Measurements from ENCODE around the gene ARHGAP11B.
"Not testable (repeated sequence)": the region's sequence is repeated elsewhere in the genome, so short reads cannot be mapped to it uniquely, and the experiment has no call there.

Gene ARHGAP11B

DNA sequence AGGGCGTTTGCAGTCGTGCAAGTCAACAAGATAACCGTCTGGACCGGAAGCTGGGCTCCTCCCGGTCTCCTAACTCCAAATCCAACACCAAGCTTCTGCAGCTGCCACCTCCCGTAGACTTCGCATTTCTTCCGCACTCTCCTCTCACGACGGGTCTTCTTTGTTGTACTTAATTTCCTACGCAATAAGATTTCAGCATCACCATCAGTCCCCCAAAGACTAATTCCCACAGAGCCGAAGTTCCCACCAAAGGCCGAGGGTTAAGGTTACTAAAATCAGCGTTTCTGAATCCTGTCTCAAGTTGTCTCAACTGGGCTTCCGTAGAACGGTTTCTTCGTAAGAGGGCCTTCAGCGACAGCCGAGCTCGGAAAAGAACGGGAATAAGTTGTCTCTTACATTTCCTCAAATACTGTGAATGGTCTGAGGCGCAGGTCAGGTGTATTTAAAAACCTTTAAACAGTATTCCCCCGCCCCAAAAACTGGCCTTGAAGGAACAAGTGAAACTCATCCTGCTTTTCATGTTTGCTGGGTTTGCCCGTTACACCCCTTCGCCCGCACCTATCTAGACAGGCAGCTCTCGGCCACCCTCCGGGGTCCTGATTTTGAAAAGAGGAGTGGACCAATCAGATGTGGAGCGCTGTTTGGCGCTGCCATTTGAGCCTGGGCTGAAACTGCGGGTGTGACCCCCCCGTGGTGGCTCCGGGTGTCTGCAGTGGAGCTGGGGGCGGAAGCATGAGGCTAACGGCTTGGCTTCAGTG lies at the start of gene ARHGAP11B:
TSS of gene ARHGAP11B (plus strand) at position 693 of the 758 bp plus-strand sequence.
- FAIRE-seq: peak; percentile 93

GRCh38 chr15:30579394-30579970 lies 46.4 kb upstream of the ARHGAP11B start:
- FAIRE-seq: not testable (repeated sequence)

- not testable (repeated sequence) for FAIRE-seq
Observed at GRCh38 chr15:30580716-30581115, 45.2 kb upstream of the ARHGAP11B start.

DNA sequence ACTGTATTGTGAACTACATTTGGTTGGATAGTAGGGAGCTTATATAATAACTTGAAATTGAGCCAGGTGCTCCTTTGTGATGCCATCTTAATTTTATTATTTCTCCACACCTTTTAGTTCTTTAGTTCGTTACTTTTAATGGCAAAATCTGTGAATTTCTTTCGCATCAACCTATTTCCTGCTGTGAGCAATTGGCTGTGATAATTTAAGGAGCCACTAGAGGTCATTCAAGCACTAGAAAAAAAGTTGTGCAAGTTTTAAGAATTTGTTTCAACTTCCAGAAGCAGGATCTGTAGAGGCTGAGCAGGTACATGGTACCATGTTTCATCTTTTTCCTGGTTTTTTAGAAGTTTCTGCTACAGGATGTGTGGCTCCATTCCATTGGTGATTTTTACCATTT lies 27.0 kb upstream of the ARHGAP11B start:
- not testable (repeated sequence) for FAIRE-seq

GRCh38 chr15:30603796-30604195 lies 22.1 kb upstream of the ARHGAP11B start, which contains the start of gene GOLGA8H:
Gene GOLGA8H, plus strand, starts transcription at chr15:30604028. Its CDS starts 98 bp downstream, at chr15:30604126.
- not testable (repeated sequence) for FAIRE-seq

DNA sequence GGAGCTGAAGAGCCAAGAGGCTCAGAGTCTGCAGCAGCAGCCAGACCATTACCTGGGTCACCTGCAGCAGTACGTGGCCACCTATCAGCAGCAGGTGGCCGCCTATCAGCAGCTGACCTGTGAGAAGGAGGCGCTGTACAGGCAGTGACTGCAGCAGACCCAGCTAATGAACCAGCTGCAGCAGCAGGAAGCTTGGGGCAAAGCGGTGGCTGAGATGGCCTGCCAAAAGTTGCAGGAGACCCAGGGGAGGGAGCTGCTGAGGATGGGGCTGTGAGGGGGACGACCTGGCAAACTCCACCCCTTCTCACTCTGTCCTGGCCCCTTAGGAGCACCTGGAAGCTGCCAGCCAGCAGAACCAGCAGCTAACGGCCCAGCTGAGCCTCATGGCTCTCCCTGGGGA lies 13.7 kb upstream of the ARHGAP11B start:
- FAIRE-seq: not testable (repeated sequence)

- peak; percentile 94 for FAIRE-seq
Observed at GRCh38 chr15:30621342-30621741, 4.6 kb upstream of the ARHGAP11B start.

- not testable (repeated sequence) for FAIRE-seq
Observed at GRCh38 chr15:30626194-30626565, 252 bp downstream of the ARHGAP11B start.

DNA sequence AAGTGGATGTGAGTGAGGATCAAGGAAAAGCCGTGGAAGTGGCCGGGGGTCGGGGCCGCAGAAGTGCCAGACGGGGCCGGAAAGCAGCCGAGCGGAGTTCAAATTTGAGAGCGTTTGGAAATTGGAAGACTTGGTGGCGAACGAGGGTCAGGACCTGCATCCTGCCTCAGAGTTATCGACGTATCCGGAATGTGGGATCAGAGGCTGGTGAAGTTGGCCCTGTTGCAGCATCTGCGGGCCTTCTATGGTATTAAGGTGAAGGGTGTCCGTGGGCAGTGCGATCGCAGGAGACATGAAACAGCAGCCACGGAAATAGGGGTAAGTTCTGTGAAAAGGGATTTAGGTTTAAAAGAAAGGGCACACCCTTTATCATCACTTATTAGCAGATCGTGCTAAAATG lies 704 bp downstream of the ARHGAP11B start:
- not testable (repeated sequence) for FAIRE-seq

DNA sequence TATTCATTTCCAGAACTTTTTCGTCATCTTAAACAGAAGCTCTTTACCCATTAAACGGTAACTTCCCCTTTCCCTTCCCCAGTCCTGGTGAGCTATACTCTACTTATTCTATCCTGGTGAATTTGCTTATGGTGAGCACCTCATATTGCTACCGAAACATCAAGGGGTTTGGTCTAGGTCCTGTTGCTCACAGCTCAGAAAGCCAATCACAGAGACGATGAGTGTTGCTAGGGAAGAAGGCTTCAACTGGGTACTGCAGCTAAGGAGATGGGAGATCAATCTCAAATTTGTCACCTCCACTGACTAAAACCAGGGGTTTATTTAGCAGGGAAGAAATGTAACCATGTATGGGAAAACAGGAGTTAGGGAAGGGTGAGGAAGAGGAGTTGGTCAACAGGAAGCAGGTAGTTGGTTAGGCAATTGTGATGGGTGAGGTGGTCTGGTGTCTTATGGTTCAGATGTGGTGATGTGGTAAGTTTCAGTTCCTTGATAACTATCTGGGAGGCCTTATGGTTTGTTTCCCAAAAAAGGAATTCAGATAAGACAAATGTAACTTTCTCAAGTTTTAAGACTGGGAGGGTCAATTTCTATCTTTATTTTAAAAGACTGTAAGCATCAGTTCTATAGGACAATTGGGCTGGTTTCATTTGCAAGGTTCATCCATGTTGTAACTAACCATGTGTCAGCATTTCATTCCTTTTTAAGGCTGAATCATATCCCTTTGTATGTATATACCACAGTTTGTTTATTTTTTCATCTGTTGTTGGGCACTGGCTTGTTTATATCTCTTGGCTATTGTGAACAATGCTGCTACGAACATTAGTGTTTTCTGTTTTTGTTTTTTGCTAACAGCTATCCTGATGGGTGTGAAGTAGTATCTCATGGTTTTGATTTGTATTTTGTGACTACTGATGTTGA lies 24.3 kb downstream of the ARHGAP11B start:
- no peak for FAIRE-seq

- peak; percentile 90 for FAIRE-seq
Observed at GRCh38 chr15:30661154-30661553, 35.2 kb downstream of the ARHGAP11B start.

- FAIRE-seq: not testable (repeated sequence)
Observed at GRCh38 chr15:30669621-30670020, 43.7 kb downstream of the ARHGAP11B start.

GRCh38 chr15:30670056-30670455 lies 44.1 kb downstream of the ARHGAP11B start:
- FAIRE-seq: no peak

GRCh38 chr15:30671309-30671708 lies 45.4 kb downstream of the ARHGAP11B start:
- no peak for FAIRE-seq

- peak; percentile 56 for FAIRE-seq
Observed at GRCh38 chr15:30675126-30675525, 49.2 kb downstream of the ARHGAP11B start.

- not testable (repeated sequence) for FAIRE-seq
Observed at GRCh38 chr15:30675891-30676290, 50.0 kb downstream of the ARHGAP11B start.

DNA sequence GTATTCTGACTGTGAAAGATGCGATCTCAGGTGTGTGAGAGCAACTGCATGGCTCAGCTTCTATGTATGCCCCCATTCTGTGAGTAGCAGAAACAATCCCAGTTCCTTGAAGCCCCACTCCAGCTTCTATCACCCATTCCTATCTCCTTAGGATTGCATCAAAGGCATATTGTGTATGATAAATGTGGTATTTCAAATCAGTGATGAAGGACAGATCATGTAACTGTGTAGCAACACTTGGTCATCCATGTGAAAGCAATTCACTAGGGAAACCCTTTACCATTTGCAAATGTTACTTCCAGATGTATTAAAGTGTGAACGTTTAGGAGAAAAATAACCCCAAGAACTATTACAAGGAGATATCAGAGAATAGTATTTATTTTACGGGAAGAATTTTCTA lies 55.1 kb downstream of the ARHGAP11B start:
- FAIRE-seq: not testable (repeated sequence)

DNA sequence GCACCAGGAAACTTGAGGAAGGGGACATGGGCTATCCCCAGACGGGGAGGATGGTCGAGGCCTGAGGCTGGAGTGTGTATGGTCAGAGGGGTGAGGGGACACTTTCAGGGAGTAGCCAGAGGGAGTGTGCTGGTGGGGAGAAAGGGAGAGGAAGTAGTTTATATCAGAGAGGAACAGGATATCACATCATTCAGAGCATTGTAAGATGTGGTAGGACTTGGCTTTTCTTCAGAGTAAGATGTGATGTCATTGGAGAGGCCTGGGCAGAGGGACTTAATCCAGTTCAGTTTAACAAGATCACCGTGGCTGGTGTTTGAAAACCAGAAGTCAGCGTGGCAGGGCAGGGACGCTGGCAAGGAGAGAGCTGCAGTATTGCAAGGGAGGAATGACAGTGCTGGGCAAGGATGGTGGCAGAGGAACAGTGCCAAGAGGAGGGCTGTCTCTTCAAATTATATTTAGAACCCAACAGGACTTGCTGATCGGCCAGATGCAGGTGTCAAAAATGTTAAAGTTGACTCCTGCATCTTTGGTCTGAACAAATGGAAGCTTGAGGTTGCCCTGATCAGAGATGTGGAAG lies 59.9 kb downstream of the ARHGAP11B start:
- not testable (repeated sequence) for FAIRE-seq

DNA sequence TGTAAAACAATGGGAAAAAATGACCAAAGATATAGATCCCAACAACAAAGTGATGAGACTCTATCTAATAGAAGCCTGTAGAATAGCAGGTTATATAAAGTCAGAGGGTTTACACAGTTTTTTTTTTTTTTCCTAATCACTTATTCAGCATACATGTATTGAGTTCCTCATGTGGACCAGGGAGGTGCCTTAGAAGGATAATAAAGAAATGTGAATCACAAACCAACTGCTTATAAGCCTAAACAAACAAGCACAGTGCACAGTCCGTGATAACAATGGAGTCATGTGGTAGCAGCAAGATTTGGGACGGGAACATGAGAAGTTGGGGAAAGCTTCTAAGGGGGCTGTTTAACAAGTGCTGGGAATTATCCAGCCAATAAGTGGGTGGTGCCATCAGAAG lies 60.7 kb downstream of the ARHGAP11B start:
- not testable (repeated sequence) for FAIRE-seq
